Fibroblast of skin of abdomen (primary cell): ENCODE results near the gene DMXL1.

Experiments used
- DNase-seq: peaks from one replicate; pipeline ENCODE4 v3.0.0-alpha.2; 2013

Gene DMXL1

GRCh38 chr5:119291056-119291455 is 220.2 kb downstream of the DMXL1 start:
- DNase-seq: no peak

GRCh38 chr5:119291877-119292276 is 221.0 kb downstream of the DMXL1 start:
- no peak for DNase-seq

- no peak for DNase-seq
Measured at GRCh38 chr5:119292701-119293515, 222.0 kb downstream of the DMXL1 start.

GRCh38 chr5:119293516-119293829 is 222.6 kb downstream of the DMXL1 start:
- no peak for DNase-seq
